Measurements from ENCODE around the gene MAP3K5.
A peak's percentile ranks its signal among the peaks of the same experiment; 100 is the strongest.

MAP3K5 gene

GRCh38 chr6:136792410-136793262 is at the start of gene MAP3K5:
Gene MAP3K5 (minus strand): TSS chr6:136792477. CDS start chr6:136792157, 320 bp downstream.
- peak; percentile 94 for DNase-seq (ENCODE audit: low read depth)
- H3K4me3 ChIP-seq (ENCODE audit: low read length) = peak within 1 kb of the TSS; percentile 86
- TF ChIP-seq CTCF (IDR thresholded peaks at IDR 0.05; ENCODE audit: insufficient read depth, low read depth, low read length, missing control alignments) = peak; percentile 80

GRCh38 chr6:136840276-136841001 is 48.2 kb upstream of the MAP3K5 start:
- no peak for DNase-seq (ENCODE audit: low read depth)
- no peak overlapping the region for H3K4me3 ChIP-seq (ENCODE audit: low read length)
- TF ChIP-seq CTCF (IDR thresholded peaks at IDR 0.05; ENCODE audit: insufficient read depth, low read depth, low read length, missing control alignments) = no peak

GRCh38 chr6:136831873-136832562 is 39.7 kb upstream of the MAP3K5 start:
- H3K4me3 ChIP-seq (ENCODE audit: low read length) = no peak overlapping the region
- DNase-seq (ENCODE audit: low read depth) = no peak
- TF ChIP-seq CTCF (IDR thresholded peaks at IDR 0.05; ENCODE audit: insufficient read depth, low read depth, low read length, missing control alignments) = no peak

GRCh38 chr6:136826216-136826615 is 33.9 kb upstream of the MAP3K5 start:
- H3K4me3 ChIP-seq (ENCODE audit: low read length) = no peak overlapping the region
- DNase-seq (ENCODE audit: low read depth) = no peak
- TF ChIP-seq CTCF (IDR thresholded peaks at IDR 0.05; ENCODE audit: insufficient read depth, low read depth, low read length, missing control alignments) = no peak

GRCh38 chr6:136823128-136823660 is 30.9 kb upstream of the MAP3K5 start:
- TF ChIP-seq CTCF (IDR thresholded peaks at IDR 0.05; ENCODE audit: insufficient read depth, low read depth, low read length, missing control alignments) = no peak
- no peak for DNase-seq (ENCODE audit: low read depth)

GRCh38 chr6:136822376-136823127 is 30.3 kb upstream of the MAP3K5 start, which contains the start of gene PEX7:
Gene PEX7 (plus strand): TSS chr6:136822592. CDS start chr6:136822666, 74 bp downstream.
- peak; percentile 44 for TF ChIP-seq CTCF (IDR thresholded peaks at IDR 0.05; ENCODE audit: insufficient read depth, low read depth, low read length, missing control alignments)
- H3K4me3 ChIP-seq (ENCODE audit: low read length) = peak within 1 kb of the TSS; percentile 73
- DNase-seq (ENCODE audit: low read depth) = peak; percentile 92

More at GRCh38 chr6:136823128-136823660, 30.9 kb upstream of the MAP3K5 start:
- H3K4me3 ChIP-seq (ENCODE audit: low read length) = peak overlapping the region; percentile 73
